Measurements from ENCODE around the gene NAP1L1. TPM values are rescaled to one million over a fixed set of nuclear protein-coding genes. Genes with fewer than 3 reads are reported as not detected.

The NAP1L1 gene
- total RNA-seq, 1 experiment from 2014 or later = 587 TPM

- Histone ChIP-seq H3K4me3 (no peak overlapping the region), H3K27ac (no peak overlapping the region), H3K4me2 (no peak overlapping the region), H3F3A (ENCODE audit: insufficient read depth, low read depth) (no peaks in the 10 kb centered on the region), H3K79me2 (ENCODE audit: low read depth) (no peaks in the 10 kb centered on the region), H4K20me1 (ENCODE audit: insufficient read depth) (no peaks in the 10 kb centered on the region), H3K9me3 (ENCODE audit: insufficient read depth, low read depth) (no peaks in the 10 kb centered on the region), H3K9me2 (ENCODE audit: insufficient read depth) (no peaks in the 10 kb centered on the region), H2AFZ (no peak overlapping the region), H3K4me1 (replicated peaks; ENCODE audit: insufficient read depth) (no peaks in the 10 kb centered on the region), H3K36me3 (ENCODE audit: low read depth) (no peaks in the 10 kb centered on the region), H3K27me3 (ENCODE audit: insufficient read depth, low read depth) (no peaks in the 10 kb centered on the region)
- no peak for TF ChIP-seq CTCF (conservative IDR thresholded peaks at IDR 0.05)
- TF ChIP-seq EZH2 (IDR thresholded peaks at IDR 0.05; ENCODE audit: low read depth) = no peak
- DNase-seq = no peak
- intact Hi-C loops (cut with micrococcal nuclease; ENCODE audit: unreplicated experiment) = no loop called here
- BruUV-seq (replicated peaks) = no TSS peak
- CTCF ChIA-PET = interaction anchor here (0.7 kb wide), 1 partner anchor 535 kb away, joined by 4 read pairs; no protein-coding TSS in a partner anchor
- POLR2A ChIA-PET (ENCODE audit: unreplicated experiment) = no interaction called here
Observed at GRCh38 chr12:76109879-76110278, 25.4 kb upstream of the NAP1L1 start.

- BruUV-seq (replicated peaks) = no TSS peak
- Histone ChIP-seq H3K9me2 (ENCODE audit: insufficient read depth) (no peaks in the 10 kb centered on the region; the same call in 1 of the 2 replicates), H3K27me3 (ENCODE audit: insufficient read depth, low read depth) (no peaks in the 10 kb centered on the region), H3K4me3 (no peak overlapping the region), H3K27ac (no peak overlapping the region), H3K4me1 (replicated peaks; ENCODE audit: insufficient read depth) (peaks cover under 1% of the 10 kb centered on the region; the same call in 1 of the 2 replicates), H3F3A (ENCODE audit: insufficient read depth, low read depth) (no peaks in the 10 kb centered on the region), H3K36me3 (ENCODE audit: low read depth) (no peaks in the 10 kb centered on the region), H2AFZ (no peak overlapping the region), H4K20me1 (ENCODE audit: insufficient read depth) (no peaks in the 10 kb centered on the region), H3K79me2 (ENCODE audit: low read depth) (no peaks in the 10 kb centered on the region), H3K4me2 (no peak overlapping the region), H3K9me3 (ENCODE audit: insufficient read depth, low read depth) (no peaks in the 10 kb centered on the region)
- intact Hi-C loops (cut with micrococcal nuclease; ENCODE audit: unreplicated experiment) = no loop called here
- DNase-seq = peak in 1 of 2 experiments; percentile 43
- CTCF ChIA-PET = no interaction called here
- no peak for TF ChIP-seq EZH2 (IDR thresholded peaks at IDR 0.05; ENCODE audit: low read depth)
- no peak for TF ChIP-seq CTCF (conservative IDR thresholded peaks at IDR 0.05)
- POLR2A ChIA-PET (ENCODE audit: unreplicated experiment) = no interaction called here
Observed at GRCh38 chr12:76108356-76108755, 23.9 kb upstream of the NAP1L1 start.

GRCh38 chr12:76106631-76107030 is 22.1 kb upstream of the NAP1L1 start:
- intact Hi-C loops (cut with micrococcal nuclease; ENCODE audit: unreplicated experiment) = no loop called here
- ChIA-PET POLR2A (ENCODE audit: unreplicated experiment) (no interaction called here), CTCF (no interaction called here)
- Histone ChIP-seq H3K79me2 (ENCODE audit: low read depth) (no peaks in the 10 kb centered on the region), H3K4me1 (replicated peaks; ENCODE audit: insufficient read depth) (peaks cover 7% of the 10 kb centered on the region), H3K4me2 (no peak overlapping the region), H3K27me3 (ENCODE audit: insufficient read depth, low read depth) (no peaks in the 10 kb centered on the region), H3K27ac (no peak overlapping the region), H3K4me3 (no peak overlapping the region), H2AFZ (no peak overlapping the region), H3F3A (ENCODE audit: insufficient read depth, low read depth) (no peaks in the 10 kb centered on the region), H4K20me1 (ENCODE audit: insufficient read depth) (no peaks in the 10 kb centered on the region), H3K9me2 (ENCODE audit: insufficient read depth) (no peaks in the 10 kb centered on the region; the same call in 1 of the 2 replicates), H3K9me3 (ENCODE audit: insufficient read depth, low read depth) (no peaks in the 10 kb centered on the region), H3K36me3 (ENCODE audit: low read depth) (no peaks in the 10 kb centered on the region)
- TF ChIP-seq CTCF (conservative IDR thresholded peaks at IDR 0.05) (no peak), EZH2 (IDR thresholded peaks at IDR 0.05; ENCODE audit: low read depth) (no peak)
- BruUV-seq (replicated peaks) = no TSS peak
- DNase-seq = no peak

Data from PC-9 (cell line).